Neural progenitor cell (in vitro differentiated cells): ENCODE measurements around the gene SLC16A9. TPM values are rescaled to one million over a fixed set of nuclear protein-coding genes. Genes with fewer than 3 reads are reported as not detected.
"Not testable (repeated sequence)": the region's sequence is repeated elsewhere in the genome, so short reads cannot be mapped to it uniquely, and the experiment has no call there.

Experiments
- DNase-seq: peaks from one replicate; pipeline ENCODE4 v3.0.0-alpha.2; 2016; ENCODE audit warnings: low spot score
- H2AFZ ChIP-seq: fragments of 200-600 bp; sonication (generic); replicated peaks from 2 replicates; pipeline ENCODE4 v1.6.1; 2016; ENCODE audit warnings: antibody characterized with exemption
- H3F3A ChIP-seq: fragments of 200-600 bp; sonication (generic); 2 replicates; pipeline ENCODE4 v1.6.1; 2016; ENCODE audit warnings: antibody characterized with exemption, low read depth
- H3K27ac ChIP-seq: fragments of 200-600 bp; sonication (generic); 2 replicates; pipeline ENCODE4 v1.5.1; 2016; ENCODE audit warnings: mild to moderate bottlenecking
- H3K27me3 ChIP-seq: fragments of 200-600 bp; sonication (generic); 2 replicates; pipeline ENCODE4 v1.6.1; 2016; ENCODE audit warnings: mild to moderate bottlenecking, moderate library complexity
- H3K36me3 ChIP-seq: fragments of 200-600 bp; sonication (generic); 2 replicates; pipeline ENCODE4 v1.5.1; 2016
- H3K4me1 ChIP-seq: fragments of 200-600 bp; sonication (generic); 2 replicates; pipeline ENCODE4 v1.6.1; 2016; ENCODE audit warnings: mixed run types
- H3K4me2 ChIP-seq: fragments of 200-600 bp; sonication (generic); 2 replicates; pipeline ENCODE4 v1.6.1; 2016
- H3K4me3 ChIP-seq: fragments of 200-600 bp; sonication (generic); 2 replicates; pipeline ENCODE4 v1.5.1; 2016
- H3K79me2 ChIP-seq: fragments of 200-600 bp; sonication (generic); 2 replicates; pipeline ENCODE4 v1.6.1; 2016; ENCODE audit warnings: low read depth
- H3K9ac ChIP-seq: fragments of 200-600 bp; sonication (generic); 2 replicates; pipeline ENCODE4 v1.6.1; 2016
- H3K9me3 ChIP-seq: fragments of 200-600 bp; sonication (generic); 2 replicates; pipeline ENCODE4 v1.5.1; 2016; ENCODE audit warnings: low read depth
- H4K20me1 ChIP-seq: fragments of 200-600 bp; sonication (generic); 2 replicates; pipeline ENCODE4 v1.6.1; 2016; ENCODE audit warnings: low read depth
- H3K27ac Mint-ChIP-seq: 3 replicates; pipeline ENCODE4 v1.8.0; 2021; ENCODE audit warnings: mixed read lengths
- H3K27me3 Mint-ChIP-seq: 2 replicates; pipeline ENCODE4 v1.8.0; 2022; ENCODE audit warnings: low read depth, mild to moderate bottlenecking, inconsistent platforms, moderate library complexity, mixed read lengths; ENCODE audit not compliant: insufficient read depth
- H3K36me3 Mint-ChIP-seq: 3 replicates; pipeline ENCODE4 v1.8.0; 2021; ENCODE audit warnings: mixed read lengths
- H3K4me1 Mint-ChIP-seq: 3 replicates; pipeline ENCODE4 v1.8.0; 2021; ENCODE audit warnings: mixed read lengths
- H3K4me3 Mint-ChIP-seq: 3 replicates; pipeline ENCODE4 v1.8.0; 2021; ENCODE audit warnings: mild to moderate bottlenecking, moderate library complexity, mixed read lengths
- H3K9me3 Mint-ChIP-seq: 3 replicates; pipeline ENCODE4 v1.8.0; 2020; ENCODE audit warnings: mixed read lengths
- EZH2 ChIP-seq: fragments of 200-600 bp; sonication (generic); IDR thresholded peaks from 2 replicates; pipeline ENCODE4 v1.6.1; 2017; ENCODE audit warnings: antibody characterized with exemption, mild to moderate bottlenecking, moderate library complexity
- EZH2phosphoT487 ChIP-seq: fragments of 200-600 bp; sonication (generic); IDR thresholded peaks from 2 replicates; pipeline ENCODE4 v1.6.1; 2017; ENCODE audit warnings: antibody characterized with exemption
- total RNA-seq: library from RNA; depleted of rRNA; stranded (reverse); fragments of >200 nt; gene quantifications from 2 replicates; pipeline ENCODE4 v1.2.3, GENCODE V29; 2015; ENCODE audit warnings: low replicate concordance
- TF ChIP-seq, protein P1 (sequence below): fragments of 200-600 bp; sonication (generic); IDR thresholded peaks from 2 replicates; pipeline ENCODE4 v1.5.1; 2017; ENCODE audit warnings: antibody characterized with exemption, mild to moderate bottlenecking

Gene SLC16A9
- total RNA-seq, 1 donor from 2014 or later = 48.5 TPM

- Histone ChIP-seq H3K79me2 (no peaks in the 10 kb centered on the region), H3F3A (no peaks in the 10 kb centered on the region), H4K20me1 (no peaks in the 10 kb centered on the region), H3K36me3 (no peaks in the 10 kb centered on the region), H3K4me1 (no peaks in the 10 kb centered on the region), H3K4me2 (no peak overlapping the region), H3K27ac (no peak overlapping the region), H3K9ac (no peak overlapping the region), H3K9me3 (no peaks in the 10 kb centered on the region), H3K27me3 (no peaks in the 10 kb centered on the region), H2AFZ (peak overlapping the region; percentile 65), H3K4me3 (no peak overlapping the region)
- Mint-ChIP-seq H3K4me3 (no peak overlapping the region), H3K27me3 (peaks cover 2% of the 10 kb centered on the region), H3K27ac (no peak overlapping the region), H3K36me3 (no peaks in the 10 kb centered on the region), H3K4me1 (peaks cover 9% of the 10 kb centered on the region), H3K9me3 (peaks cover 3% of the 10 kb centered on the region)
- DNase-seq = no peak
- TF ChIP-seq, protein P1, sequence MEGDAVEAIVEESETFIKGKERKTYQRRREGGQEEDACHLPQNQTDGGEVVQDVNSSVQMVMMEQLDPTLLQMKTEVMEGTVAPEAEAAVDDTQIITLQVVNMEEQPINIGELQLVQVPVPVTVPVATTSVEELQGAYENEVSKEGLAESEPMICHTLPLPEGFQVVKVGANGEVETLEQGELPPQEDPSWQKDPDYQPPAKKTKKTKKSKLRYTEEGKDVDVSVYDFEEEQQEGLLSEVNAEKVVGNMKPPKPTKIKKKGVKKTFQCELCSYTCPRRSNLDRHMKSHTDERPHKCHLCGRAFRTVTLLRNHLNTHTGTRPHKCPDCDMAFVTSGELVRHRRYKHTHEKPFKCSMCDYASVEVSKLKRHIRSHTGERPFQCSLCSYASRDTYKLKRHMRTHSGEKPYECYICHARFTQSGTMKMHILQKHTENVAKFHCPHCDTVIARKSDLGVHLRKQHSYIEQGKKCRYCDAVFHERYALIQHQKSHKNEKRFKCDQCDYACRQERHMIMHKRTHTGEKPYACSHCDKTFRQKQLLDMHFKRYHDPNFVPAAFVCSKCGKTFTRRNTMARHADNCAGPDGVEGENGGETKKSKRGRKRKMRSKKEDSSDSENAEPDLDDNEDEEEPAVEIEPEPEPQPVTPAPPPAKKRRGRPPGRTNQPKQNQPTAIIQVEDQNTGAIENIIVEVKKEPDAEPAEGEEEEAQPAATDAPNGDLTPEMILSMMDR = no peak
- TF ChIP-seq EZH2phosphoT487 (no peak), EZH2 (no peak)
These were observed 39.2 kb upstream of the SLC16A9 start for GRCh38 chr10:59748834-59749233.

DNA sequence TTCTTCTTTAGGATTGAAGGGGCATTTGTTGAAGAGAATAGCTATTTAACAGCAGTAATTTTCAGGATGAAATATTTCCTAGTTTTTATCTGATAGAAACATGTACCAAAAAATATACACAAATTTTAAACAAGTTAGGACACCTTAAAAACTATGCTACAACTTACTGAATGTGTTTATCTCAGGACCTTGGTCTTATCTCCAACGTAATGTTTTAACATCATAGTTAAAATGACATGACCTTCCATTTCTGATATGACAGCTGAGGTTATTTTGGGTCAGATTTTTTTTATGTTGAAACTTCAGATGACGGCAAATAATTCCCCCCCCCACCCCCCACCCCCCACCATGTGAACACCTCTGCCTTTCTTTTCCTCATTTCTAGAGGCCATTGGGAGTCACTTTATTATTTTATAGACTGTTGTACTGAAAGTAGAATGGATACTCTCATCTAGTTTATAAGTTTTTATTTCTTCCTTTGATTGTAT lies 35.6 kb upstream of the SLC16A9 start:
- no peak for DNase-seq
- Mint-ChIP-seq H3K4me1 (peaks cover 4% of the 10 kb centered on the region), H3K27ac (no peak overlapping the region), H3K27me3 (peaks cover 2% of the 10 kb centered on the region), H3K36me3 (no peaks in the 10 kb centered on the region), H3K4me3 (no peak overlapping the region), H3K9me3 (peaks cover 3% of the 10 kb centered on the region)
- Histone ChIP-seq H3K9me3 (no peaks in the 10 kb centered on the region), H4K20me1 (no peaks in the 10 kb centered on the region), H3K27me3 (no peaks in the 10 kb centered on the region), H2AFZ (no peak overlapping the region), H3K36me3 (no peaks in the 10 kb centered on the region), H3K4me3 (no peak overlapping the region), H3K4me1 (no peaks in the 10 kb centered on the region), H3K4me2 (no peak overlapping the region), H3F3A (no peaks in the 10 kb centered on the region), H3K9ac (no peak overlapping the region), H3K27ac (no peak overlapping the region), H3K79me2 (no peaks in the 10 kb centered on the region)
- TF ChIP-seq, protein P1 = no peak
- TF ChIP-seq EZH2phosphoT487 (no peak), EZH2 (no peak)

- not testable (repeated sequence) for H3K79me2 ChIP-seq, H3K36me3 ChIP-seq, H3F3A ChIP-seq, H3K27ac ChIP-seq, H3K9ac ChIP-seq, H3K9me3 Mint-ChIP-seq, H3K4me2 ChIP-seq, H3K4me1 ChIP-seq, H3K27me3 Mint-ChIP-seq, H3K9me3 ChIP-seq, H3K4me3 Mint-ChIP-seq, H3K27me3 ChIP-seq, H4K20me1 ChIP-seq, H3K27ac Mint-ChIP-seq, H2AFZ ChIP-seq, DNase-seq, H3K36me3 Mint-ChIP-seq, H3K4me3 ChIP-seq, H3K4me1 Mint-ChIP-seq
These were observed 35.1 kb upstream of the SLC16A9 start for GRCh38 chr10:59744762-59745161.

- not testable (repeated sequence) for H3K36me3 Mint-ChIP-seq, H3K27me3 Mint-ChIP-seq, H3K27me3 ChIP-seq, H3K9me3 Mint-ChIP-seq, H3K27ac Mint-ChIP-seq, H3K79me2 ChIP-seq, H3K4me3 Mint-ChIP-seq, H4K20me1 ChIP-seq, H3K4me1 Mint-ChIP-seq, H3K9me3 ChIP-seq, H3K4me1 ChIP-seq, H2AFZ ChIP-seq, H3K4me2 ChIP-seq, H3K4me3 ChIP-seq, H3F3A ChIP-seq, H3K9ac ChIP-seq, H3K36me3 ChIP-seq, DNase-seq, H3K27ac ChIP-seq
These were observed 34.5 kb upstream of the SLC16A9 start for GRCh38 chr10:59744156-59744555.
